Measurements from ENCODE around the gene C16orf74.

Gene C16orf74

GRCh38 chr16:85750827-85751697 is at the start of gene C16orf74:
TSS of gene C16orf74 (minus strand) at chr16:85751096. CDS start at chr16:85735217, 15,879 bp downstream.
- no peak for DNase-seq

GRCh38 chr16:85800321-85800669 is 49.4 kb upstream of the C16orf74 start:
- DNase-seq: no peak

GRCh38 chr16:85799497-85800320 is 48.8 kb upstream of the C16orf74 start, which contains the start of the genes COX4I1 and EMC8:
TSS of gene COX4I1 (plus strand) at chr16:85799695. CDS start at chr16:85801206, 1,511 bp downstream.
TSS of gene EMC8 (minus strand) at chr16:85799544. CDS start at chr16:85799295, 249 bp downstream.
- peak; percentile 80 for DNase-seq

- no peak for DNase-seq
These were observed 48.1 kb upstream of the C16orf74 start for GRCh38 chr16:85798901-85799496.

GRCh38 chr16:85798283-85798776 is 47.4 kb upstream of the C16orf74 start:
- no peak for DNase-seq

- no peak for DNase-seq
These were observed 45.7 kb upstream of the C16orf74 start for GRCh38 chr16:85796599-85796998.

GRCh38 chr16:85796152-85796551 is 45.3 kb upstream of the C16orf74 start:
- DNase-seq: no peak

- no peak for DNase-seq
These were observed 43.8 kb upstream of the C16orf74 start for GRCh38 chr16:85794696-85795095.

GRCh38 chr16:85793662-85794298 is 42.9 kb upstream of the C16orf74 start:
- no peak for DNase-seq

GRCh38 chr16:85789773-85790172 is 38.9 kb upstream of the C16orf74 start:
- no peak for DNase-seq

- DNase-seq: no peak
These were observed 37.9 kb upstream of the C16orf74 start for GRCh38 chr16:85788819-85789218.

- DNase-seq: no peak
These were observed 35.0 kb upstream of the C16orf74 start for GRCh38 chr16:85785927-85786326.

GRCh38 chr16:85784813-85785212 is 33.9 kb upstream of the C16orf74 start:
- no peak for DNase-seq

GRCh38 chr16:85783441-85783840 is 32.5 kb upstream of the C16orf74 start:
- DNase-seq: no peak

GRCh38 chr16:85782451-85782850 is 31.6 kb upstream of the C16orf74 start:
- DNase-seq: no peak

GRCh38 chr16:85781695-85782370 is 30.9 kb upstream of the C16orf74 start:
- no peak for DNase-seq

GRCh38 chr16:85781156-85781555 is 30.3 kb upstream of the C16orf74 start:
- DNase-seq: no peak

GRCh38 chr16:85780281-85780680 is 29.4 kb upstream of the C16orf74 start:
- DNase-seq: no peak

GRCh38 chr16:85778873-85779272 is 28.0 kb upstream of the C16orf74 start:
- DNase-seq: no peak

- DNase-seq: no peak
These were observed 26.9 kb upstream of the C16orf74 start for GRCh38 chr16:85777583-85778310.

- no peak for DNase-seq
These were observed 23.9 kb upstream of the C16orf74 start for GRCh38 chr16:85774811-85775210.

All from GOT3 (cell line).